Measurements from ENCODE around the gene CDH22. TPM values are rescaled to one million over a fixed set of nuclear protein-coding genes. Genes with fewer than 3 reads are reported as not detected.

Gene CDH22
- total and polyA plus RNA-seq, 4 experiments from 2014 or later: not detected

- ChIA-PET CTCF (ENCODE audit: partially characterized antibody) (interaction anchor here (3.0 kb wide), 1 partner anchor 16 kb away, joined by 10 read pairs; no protein-coding TSS in a partner anchor), POLR2A (ENCODE audit: partially characterized antibody) (no interaction called here)
- no peaks in the 10 kb centered on the region for H3K36me3 ChIP-seq (ENCODE audit: insufficient read depth, low read length)
- H3K4me1 Mint-ChIP-seq: peaks cover 0 to 2% (median under 1%) of the 10 kb centered on the region in 4 donors
- H3K4me3 Mint-ChIP-seq: no peak overlapping the region
- no peak overlapping the region for H3K4me3 ChIP-seq (ENCODE audit: low read length in 2 of 2)
- H3K27ac Mint-ChIP-seq: no peak overlapping the region
- no peaks in the 10 kb centered on the region for H3K27me3 ChIP-seq (ENCODE audit: insufficient read depth, low read length)
- H3K27me3 Mint-ChIP-seq: peaks cover 2 to 27% of the 10 kb centered on the region in 2 donors
- intact Hi-C loops (cut with micrococcal nuclease): no loop called here
- H3K9me3 Mint-ChIP-seq: peaks cover 0 to 5% (median 0%) of the 10 kb centered on the region in 8 donors
- DNase-seq: no peak
- H3K27ac ChIP-seq (ENCODE audit: low read depth, low read length): no peak overlapping the region
- no peaks in the 10 kb centered on the region for H3K9me3 ChIP-seq (ENCODE audit: control insufficient read depth in 1 of 2, low read length in 2 of 2)
- no peaks in the 10 kb centered on the region for H3K4me1 ChIP-seq (ENCODE audit: insufficient read depth, low read length)
- H3K36me3 Mint-ChIP-seq: no peaks in the 10 kb centered on the region
Observed at GRCh38 chr20:46191611-46192010, 116.7 kb downstream of the CDH22 start.

- H3K9me3 Mint-ChIP-seq: peaks cover 0 to 5% (median 0%) of the 10 kb centered on the region in 8 donors
- H3K27ac Mint-ChIP-seq: no peak overlapping the region
- no peaks in the 10 kb centered on the region for H3K27me3 ChIP-seq (ENCODE audit: insufficient read depth, low read length)
- no peaks in the 10 kb centered on the region for H3K36me3 ChIP-seq (ENCODE audit: insufficient read depth, low read length)
- H3K4me3 Mint-ChIP-seq: no peak overlapping the region
- H3K4me1 Mint-ChIP-seq: peaks cover 0 to 2% (median under 1%) of the 10 kb centered on the region in 4 donors
- H3K27me3 Mint-ChIP-seq: peaks cover 2 to 27% of the 10 kb centered on the region in 2 donors
- DNase-seq: no peak
- no peaks in the 10 kb centered on the region for H3K36me3 Mint-ChIP-seq
- intact Hi-C loops (cut with micrococcal nuclease): no loop called here
- no peak overlapping the region for H3K27ac ChIP-seq (ENCODE audit: low read depth, low read length)
- ChIA-PET POLR2A (ENCODE audit: partially characterized antibody) (no interaction called here), CTCF (ENCODE audit: partially characterized antibody) (interaction anchor here (3.0 kb wide), 1 partner anchor 16 kb away, joined by 10 read pairs; no protein-coding TSS in a partner anchor)
- H3K4me3 ChIP-seq (ENCODE audit: low read length in 2 of 2): no peak overlapping the region
- H3K9me3 ChIP-seq (ENCODE audit: control insufficient read depth in 1 of 2, low read length in 2 of 2): no peaks in the 10 kb centered on the region
- H3K4me1 ChIP-seq (ENCODE audit: insufficient read depth, low read length): no peaks in the 10 kb centered on the region
Observed at GRCh38 chr20:46191168-46191540, 117.1 kb downstream of the CDH22 start.

GRCh38 chr20:46190478-46191167, 117.7 kb downstream of the CDH22 start:
- Mint-ChIP-seq H3K36me3 (no peaks in the 10 kb centered on the region), H3K4me1 (peaks cover 0 to 2% (median under 1%) of the 10 kb centered on the region in 4 donors), H3K27ac (no peak overlapping the region), H3K4me3 (no peak overlapping the region), H3K27me3 (peaks cover 2 to 25% of the 10 kb centered on the region in 2 donors), H3K9me3 (peaks cover 0 to 5% (median 0%) of the 10 kb centered on the region in 8 donors)
- no peaks in the 10 kb centered on the region for H3K9me3 ChIP-seq (ENCODE audit: control insufficient read depth in 1 of 2, low read length in 2 of 2)
- ChIA-PET POLR2A (ENCODE audit: partially characterized antibody) (no interaction called here), CTCF (ENCODE audit: partially characterized antibody) (interaction anchor here (0.7 to 3.0 kb wide), 2 partner anchors 9 to 15 kb away, joined by 3 to 10 read pairs; no protein-coding TSS in a partner anchor)
- no peaks in the 10 kb centered on the region for H3K36me3 ChIP-seq (ENCODE audit: insufficient read depth, low read length)
- no peak for DNase-seq
- intact Hi-C loops (cut with micrococcal nuclease): no loop called here
- no peaks in the 10 kb centered on the region for H3K4me1 ChIP-seq (ENCODE audit: insufficient read depth, low read length)
- no peak overlapping the region for H3K4me3 ChIP-seq (ENCODE audit: low read length in 2 of 2)
- H3K27ac ChIP-seq (ENCODE audit: low read depth, low read length): no peak overlapping the region
- H3K27me3 ChIP-seq (ENCODE audit: insufficient read depth, low read length): no peaks in the 10 kb centered on the region

- H3K4me3 ChIP-seq (ENCODE audit: low read length in 2 of 2): no peak overlapping the region
- DNase-seq: no peak
- Mint-ChIP-seq H3K27me3 (peaks cover 0 to 25% of the 10 kb centered on the region in 2 donors), H3K36me3 (no peaks in the 10 kb centered on the region), H3K27ac (no peak overlapping the region), H3K4me3 (no peak overlapping the region), H3K4me1 (peaks cover 0 to 2% (median under 1%) of the 10 kb centered on the region in 4 donors), H3K9me3 (peaks cover 0 to 5% (median 0%) of the 10 kb centered on the region in 8 donors)
- no peaks in the 10 kb centered on the region for H3K27me3 ChIP-seq (ENCODE audit: insufficient read depth, low read length)
- no peaks in the 10 kb centered on the region for H3K9me3 ChIP-seq (ENCODE audit: control insufficient read depth in 1 of 2, low read length in 2 of 2)
- no peaks in the 10 kb centered on the region for H3K4me1 ChIP-seq (ENCODE audit: insufficient read depth, low read length)
- CTCF ChIA-PET (ENCODE audit: partially characterized antibody): interaction anchor here (3.0 kb wide), 1 partner anchor 14 kb away, joined by 10 read pairs; no protein-coding TSS in a partner anchor
- intact Hi-C loops (cut with micrococcal nuclease): no loop called here
- no peak overlapping the region for H3K27ac ChIP-seq (ENCODE audit: low read depth, low read length)
- H3K36me3 ChIP-seq (ENCODE audit: insufficient read depth, low read length): no peaks in the 10 kb centered on the region
- POLR2A ChIA-PET (ENCODE audit: partially characterized antibody): no interaction called here
Observed at GRCh38 chr20:46188866-46189541, 119.3 kb downstream of the CDH22 start.

GRCh38 chr20:46186210-46186609, 122.1 kb downstream of the CDH22 start:
- intact Hi-C loops (cut with micrococcal nuclease): no loop called here
- no peak for DNase-seq
- peaks cover 0 to 4% (median 0%) of the 10 kb centered on the region in 8 donors for H3K9me3 Mint-ChIP-seq
- H3K4me3 ChIP-seq (ENCODE audit: low read length in 2 of 2): no peak overlapping the region
- H3K4me1 Mint-ChIP-seq: peaks cover 0 to 2% (median 0%) of the 10 kb centered on the region in 4 donors
- no peaks in the 10 kb centered on the region for H3K36me3 ChIP-seq (ENCODE audit: insufficient read depth, low read length)
- no peaks in the 10 kb centered on the region for H3K27me3 ChIP-seq (ENCODE audit: insufficient read depth, low read length)
- no peaks in the 10 kb centered on the region for H3K9me3 ChIP-seq (ENCODE audit: control insufficient read depth in 1 of 2, low read length in 2 of 2)
- peaks cover 5 to 25% of the 10 kb centered on the region in 2 donors for H3K27me3 Mint-ChIP-seq
- H3K36me3 Mint-ChIP-seq: no peaks in the 10 kb centered on the region
- no peaks in the 10 kb centered on the region for H3K4me1 ChIP-seq (ENCODE audit: insufficient read depth, low read length)
- ChIA-PET CTCF (ENCODE audit: partially characterized antibody) (interaction anchor here (1.8 kb wide), 1 partner anchor 11 kb away, joined by 8 read pairs; no protein-coding TSS in a partner anchor), POLR2A (ENCODE audit: partially characterized antibody) (no interaction called here)
- no peak overlapping the region for H3K27ac Mint-ChIP-seq
- no peak overlapping the region for H3K27ac ChIP-seq (ENCODE audit: low read depth, low read length)
- no peak overlapping the region for H3K4me3 Mint-ChIP-seq

- H3K4me3 Mint-ChIP-seq: no peak overlapping the region
- DNase-seq: no peak
- Histone ChIP-seq H3K4me3 (ENCODE audit: low read length in 2 of 2) (no peak overlapping the region), H3K27ac (ENCODE audit: low read depth, low read length) (no peak overlapping the region), H3K27me3 (ENCODE audit: insufficient read depth, low read length) (no peaks in the 10 kb centered on the region), H3K4me1 (ENCODE audit: insufficient read depth, low read length) (no peaks in the 10 kb centered on the region), H3K9me3 (ENCODE audit: control insufficient read depth in 1 of 2, low read length in 2 of 2) (no peaks in the 10 kb centered on the region), H3K36me3 (ENCODE audit: insufficient read depth, low read length) (no peaks in the 10 kb centered on the region)
- ChIA-PET POLR2A (ENCODE audit: partially characterized antibody) (no interaction called here), CTCF (ENCODE audit: partially characterized antibody) (interaction anchor here (1.8 kb wide), 1 partner anchor 10 kb away, joined by 8 read pairs; no protein-coding TSS in a partner anchor)
- H3K9me3 Mint-ChIP-seq: no peaks in the 10 kb centered on the region
- intact Hi-C loops (cut with micrococcal nuclease): no loop called here
- H3K27ac Mint-ChIP-seq: no peak overlapping the region
- H3K36me3 Mint-ChIP-seq: no peaks in the 10 kb centered on the region
- peaks cover 0 to 2% (median 0%) of the 10 kb centered on the region in 4 donors for H3K4me1 Mint-ChIP-seq
- H3K27me3 Mint-ChIP-seq: peaks cover 8 to 28% of the 10 kb centered on the region in 2 donors
Observed at GRCh38 chr20:46185353-46185752, 122.9 kb downstream of the CDH22 start.

- H3K9me3 Mint-ChIP-seq: no peaks in the 10 kb centered on the region
- no peaks in the 10 kb centered on the region for H3K36me3 ChIP-seq (ENCODE audit: insufficient read depth, low read length)
- no peaks in the 10 kb centered on the region for H3K4me1 ChIP-seq (ENCODE audit: insufficient read depth, low read length)
- no peaks in the 10 kb centered on the region for H3K36me3 Mint-ChIP-seq
- intact Hi-C loops (cut with micrococcal nuclease): no loop called here
- H3K27ac Mint-ChIP-seq: no peak overlapping the region
- CTCF ChIA-PET (ENCODE audit: partially characterized antibody): interaction anchor here (1.0 kb wide), 1 partner anchor 8 kb away, joined by 4 read pairs; no protein-coding TSS in a partner anchor
- H3K4me1 Mint-ChIP-seq: peaks cover 0 to 2% (median 0%) of the 10 kb centered on the region in 4 donors
- H3K27me3 Mint-ChIP-seq: peaks cover 12 to 35% of the 10 kb centered on the region in 2 donors
- DNase-seq: no peak
- H3K27me3 ChIP-seq (ENCODE audit: insufficient read depth, low read length): no peaks in the 10 kb centered on the region
- H3K4me3 Mint-ChIP-seq: no peak overlapping the region
- no peak overlapping the region for H3K27ac ChIP-seq (ENCODE audit: low read depth, low read length)
- POLR2A ChIA-PET (ENCODE audit: partially characterized antibody): no interaction called here
- no peaks in the 10 kb centered on the region for H3K9me3 ChIP-seq (ENCODE audit: control insufficient read depth in 1 of 2, low read length in 2 of 2)
- H3K4me3 ChIP-seq (ENCODE audit: low read length in 2 of 2): no peak overlapping the region
Observed at GRCh38 chr20:46183768-46184167, 124.5 kb downstream of the CDH22 start.
